ENCODE results near the gene FADS6.
"Not testable (repeated sequence)": the region's sequence is repeated elsewhere in the genome, so short reads cannot be mapped to it uniquely, and the experiment has no call there.

Gene FADS6

GRCh38 chr17:74920642-74921025, 27.2 kb upstream of the FADS6 start:
- DNase-seq (ENCODE audit: low read depth): no peak

DNA sequence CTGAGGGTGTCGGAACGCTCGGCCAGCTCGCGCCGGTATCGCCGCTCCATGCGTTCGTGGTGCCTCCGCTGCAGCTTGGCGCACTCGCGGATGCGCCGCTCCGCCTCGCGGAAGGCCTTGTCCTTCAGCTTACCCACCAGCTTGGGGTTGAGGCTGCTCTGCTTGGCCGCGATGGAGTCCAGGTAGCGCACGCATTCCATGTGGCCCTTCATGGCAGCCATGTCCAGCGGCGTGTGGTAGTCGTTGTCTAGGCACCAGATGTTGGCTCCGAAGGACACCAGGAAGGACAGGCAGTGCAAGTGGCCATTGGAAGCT, 26.8 kb upstream of the FADS6 start:
- no peak for DNase-seq (ENCODE audit: low read depth)

GRCh38 chr17:74919440-74920305, 26.2 kb upstream of the FADS6 start:
- no peak for DNase-seq (ENCODE audit: low read depth)

- no peak for DNase-seq (ENCODE audit: low read depth)
Observed at GRCh38 chr17:74918906-74919305, 25.5 kb upstream of the FADS6 start.

DNA sequence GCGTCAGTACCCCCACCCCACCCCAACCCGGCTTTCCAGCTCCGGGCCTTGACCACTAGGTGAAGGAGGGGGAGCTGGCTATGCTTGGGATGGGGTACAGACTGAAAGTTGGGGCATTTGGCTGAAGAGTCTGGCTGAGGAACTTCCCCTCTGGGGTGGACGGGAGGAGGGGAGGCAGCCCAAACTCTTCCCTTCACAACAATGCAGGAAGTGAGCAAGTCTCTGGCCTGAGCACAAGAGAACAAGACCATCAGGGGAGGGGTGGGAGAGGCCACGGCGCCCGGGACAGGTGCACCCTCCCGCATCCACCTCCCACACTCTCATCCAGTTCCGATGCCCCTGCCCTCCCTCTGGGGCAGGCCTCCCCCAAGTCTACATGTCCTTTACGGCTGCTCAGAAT, 24.0 kb upstream of the FADS6 start:
- DNase-seq (ENCODE audit: low read depth): no peak

- no peak for DNase-seq (ENCODE audit: low read depth)
Observed at GRCh38 chr17:74916851-74917199, 23.4 kb upstream of the FADS6 start.

DNA sequence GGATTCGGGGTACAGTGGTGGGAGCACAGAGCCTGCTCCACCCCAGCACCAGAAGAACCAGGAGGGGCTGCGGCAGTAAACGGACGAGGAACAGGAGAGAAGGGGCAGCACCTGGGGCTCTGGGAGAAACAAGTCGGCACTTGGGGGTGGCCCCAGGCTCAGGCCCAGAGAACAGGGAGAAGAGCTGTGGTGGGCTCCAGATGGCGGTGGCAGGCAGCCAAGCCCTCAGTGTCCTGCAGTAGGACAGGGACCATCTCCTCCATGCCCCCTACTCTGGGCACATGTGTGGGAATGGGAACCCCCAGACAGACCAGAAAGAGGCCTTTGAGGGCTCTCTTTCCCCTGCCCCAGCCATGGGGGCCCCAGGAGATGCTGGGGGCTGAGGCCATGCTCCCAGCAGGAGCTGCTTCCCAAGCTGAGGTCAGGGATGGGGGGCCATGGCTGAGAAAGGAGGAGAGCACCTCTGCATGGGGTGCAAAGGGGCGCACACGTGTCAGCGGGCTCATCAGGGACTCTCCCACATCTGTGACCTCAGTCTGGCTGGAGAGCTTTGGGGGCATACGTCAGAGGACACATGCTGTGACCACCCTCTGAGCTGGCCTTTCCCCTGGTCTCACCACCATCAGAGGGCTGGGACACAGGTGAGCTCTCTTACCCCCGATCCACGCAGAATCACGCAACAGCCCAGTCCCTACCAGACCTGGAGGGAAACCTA, 22.9 kb upstream of the FADS6 start:
- DNase-seq (ENCODE audit: low read depth): no peak

GRCh38 chr17:74911423-74911822, 18.0 kb upstream of the FADS6 start:
- not testable (repeated sequence) for DNase-seq (ENCODE audit: low read depth)

DNA sequence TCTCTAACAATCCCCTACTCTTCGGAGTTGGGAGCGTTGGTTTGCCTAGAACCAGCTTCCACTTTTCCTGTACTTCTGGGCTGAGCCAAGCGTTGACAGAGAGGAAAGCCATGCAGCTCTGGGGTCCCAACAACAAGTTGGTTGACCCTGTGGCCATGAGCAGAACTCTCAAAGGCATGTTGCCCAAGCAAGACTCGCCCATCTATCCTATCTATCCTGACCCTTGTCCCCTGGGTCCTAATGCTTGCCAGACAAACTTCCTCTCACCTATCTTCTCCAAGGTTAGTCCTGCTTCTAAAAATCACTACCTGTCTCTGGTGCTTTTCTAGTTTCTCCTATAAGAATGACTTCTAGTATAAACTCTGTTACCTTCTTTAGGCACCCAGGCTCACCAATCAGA, 15.7 kb upstream of the FADS6 start:
- DNase-seq (ENCODE audit: low read depth): not testable (repeated sequence)

DNA sequence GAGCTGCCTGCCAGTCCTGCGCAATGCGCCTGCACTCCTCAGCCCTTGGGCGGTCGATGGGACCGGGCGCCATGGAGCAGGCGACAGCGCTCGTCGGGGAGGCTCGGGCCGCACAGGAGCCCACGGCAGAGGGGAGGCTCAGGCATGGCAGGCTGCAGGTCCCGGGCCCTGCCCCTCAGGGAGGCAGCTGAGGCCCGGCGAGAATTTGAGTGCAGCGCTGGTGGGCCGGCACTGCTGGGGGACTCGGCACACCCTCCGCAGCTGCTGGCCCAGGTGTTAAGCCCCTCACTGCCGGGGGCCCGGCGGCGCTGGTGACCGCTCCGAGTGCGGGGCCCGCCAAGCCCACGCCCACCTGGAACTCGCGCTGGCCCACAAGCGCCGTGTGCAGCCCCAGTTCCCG, 13.6 kb upstream of the FADS6 start:
- no peak for DNase-seq (ENCODE audit: low read depth)

DNA sequence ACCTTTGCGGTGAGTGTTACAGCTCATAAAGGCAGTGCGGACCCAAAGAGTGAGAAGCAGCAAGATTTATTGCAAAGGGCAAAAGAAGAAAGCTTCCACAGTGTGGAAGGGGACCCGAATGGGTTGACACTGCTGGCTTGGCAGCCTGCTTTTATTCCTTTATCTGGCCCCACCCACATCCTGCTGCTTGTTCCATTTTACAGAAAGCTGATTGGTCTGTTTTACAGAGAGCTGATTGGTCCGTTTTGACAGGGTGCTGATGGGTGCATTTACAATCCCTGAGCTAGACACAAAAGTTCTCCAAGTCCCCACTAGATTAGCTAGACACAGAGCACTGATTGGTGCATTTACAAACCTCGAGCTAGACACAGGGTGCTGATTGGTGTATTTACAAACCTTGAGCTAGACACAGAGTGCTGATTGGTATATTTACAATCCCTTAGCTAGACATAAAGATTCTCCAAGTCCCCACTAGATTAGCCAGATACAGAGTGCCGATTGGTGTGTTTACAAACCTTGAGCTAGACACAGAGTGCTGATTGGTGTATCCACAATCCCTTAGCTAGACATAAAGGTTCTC, 12.9 kb upstream of the FADS6 start:
- not testable (repeated sequence) for DNase-seq (ENCODE audit: low read depth)

DNA sequence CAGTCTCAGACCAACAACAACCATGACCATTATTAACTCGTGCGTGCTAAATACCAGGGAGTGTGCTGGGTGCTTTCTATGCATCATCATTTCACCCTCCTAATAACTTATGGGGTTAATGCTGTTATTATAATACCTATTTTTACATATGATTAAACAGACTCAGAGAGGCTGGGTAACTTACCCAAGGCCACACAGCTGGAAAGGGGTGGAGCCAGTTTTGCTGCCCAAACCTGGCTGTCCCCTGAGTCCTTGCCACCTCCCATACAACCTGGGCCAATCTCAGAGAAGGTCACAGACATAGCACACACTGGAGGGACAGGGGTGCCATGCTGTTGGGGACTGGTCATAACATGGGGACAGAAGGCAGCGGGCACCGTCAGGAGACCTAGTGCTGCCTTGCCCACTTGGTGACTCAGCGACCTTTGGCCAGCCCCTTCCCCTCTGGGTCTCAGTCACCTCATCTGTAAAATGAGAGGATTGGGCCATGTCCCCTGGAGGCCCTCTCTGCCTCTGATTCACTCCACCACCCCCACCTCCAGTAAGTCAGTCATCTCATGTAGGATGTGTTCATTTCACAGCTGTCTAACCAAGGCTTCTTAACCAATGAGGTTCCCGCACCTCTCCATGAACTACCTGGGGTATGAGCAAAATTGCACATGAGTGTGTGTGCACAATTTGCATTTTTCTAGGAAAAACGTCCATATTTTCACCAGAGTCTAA, 11.4 kb upstream of the FADS6 start:
- DNase-seq (ENCODE audit: low read depth): no peak

- no peak for DNase-seq (ENCODE audit: low read depth)
Observed at GRCh38 chr17:74903671-74904070, 10.2 kb upstream of the FADS6 start.

GRCh38 chr17:74903034-74903433, 9.6 kb upstream of the FADS6 start:
- DNase-seq (ENCODE audit: low read depth): no peak

GRCh38 chr17:74901353-74902135, 8.1 kb upstream of the FADS6 start:
- DNase-seq (ENCODE audit: low read depth): no peak

- DNase-seq (ENCODE audit: low read depth): no peak
Observed at GRCh38 chr17:74900208-74900607, 6.8 kb upstream of the FADS6 start.

GRCh38 chr17:74898376-74898946, 5.0 kb upstream of the FADS6 start:
- no peak for DNase-seq (ENCODE audit: low read depth)

DNA sequence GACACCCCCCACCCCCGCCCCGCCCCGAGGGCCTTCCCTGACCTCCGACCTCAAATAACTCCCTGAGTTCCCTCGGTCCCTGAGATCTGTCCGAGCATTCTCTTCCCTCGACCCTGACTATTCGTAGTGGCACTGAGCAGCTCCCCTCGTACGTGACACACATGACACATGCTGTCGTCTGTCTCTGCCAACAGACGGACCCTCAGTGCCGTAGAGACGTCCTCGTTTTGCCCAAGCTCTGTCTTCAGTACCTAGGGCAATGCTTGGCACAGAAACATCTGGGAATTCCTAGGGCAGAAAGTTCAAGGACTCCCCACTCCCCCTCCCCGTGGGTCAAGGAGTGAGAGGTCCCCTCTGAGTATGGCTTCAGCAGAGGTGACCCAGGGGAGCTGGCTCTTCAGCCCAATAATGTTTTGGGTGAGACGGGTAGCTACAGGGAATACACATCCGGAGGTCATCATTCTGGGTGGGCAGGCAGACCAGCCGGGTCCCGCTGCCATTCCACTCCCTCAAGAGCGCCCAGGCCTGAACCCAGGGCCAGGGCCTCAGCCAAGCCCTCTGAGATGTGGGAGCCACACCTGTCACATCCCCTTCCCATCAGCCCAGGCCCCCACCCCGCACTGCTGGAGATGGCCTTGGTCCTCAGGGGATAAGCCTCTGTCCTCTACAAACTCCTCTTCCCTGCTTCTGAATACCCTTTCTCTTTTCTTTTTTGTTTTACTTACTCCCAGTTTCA, 671 bp upstream of the FADS6 start:
- DNase-seq (ENCODE audit: low read depth): no peak

GRCh38 chr17:74892013-74892841, 1.2 kb downstream of the FADS6 start:
- no peak for DNase-seq (ENCODE audit: low read depth)

- no peak for DNase-seq (ENCODE audit: low read depth)
Observed at GRCh38 chr17:74890554-74890953, 2.9 kb downstream of the FADS6 start.

Measured in iris pigment epithelial cell (primary cell).